ENCODE results near the gene AHCYL2. TPM values are rescaled to one million over a fixed set of nuclear protein-coding genes. Genes with fewer than 3 reads are reported as not detected.

Gene AHCYL2
- total RNA-seq, 2 donors from 2014 or later, result 30.8 to 31.4 TPM

- Mint-ChIP-seq H3K36me3 (ENCODE audit: low read depth) (peaks cover 75% of the 10 kb centered on the region), H3K4me3 (no peak overlapping the region), H3K9me3 (peaks cover 24% of the 10 kb centered on the region), H3K27me3 (ENCODE audit: insufficient read depth) (no peaks in the 10 kb centered on the region), H3K27ac (no peak overlapping the region), H3K4me1 (peaks cover 26% of the 10 kb centered on the region)
- TF ChIP-seq CTCF (conservative IDR thresholded peaks at IDR 0.05), result no peak
- peaks cover 14% of the 10 kb centered on the region for H3K9me3 ChIP-seq (ENCODE audit: control insufficient read depth, low read length)
- no peaks in the 10 kb centered on the region for H3K27me3 ChIP-seq (ENCODE audit: control insufficient read depth, insufficient read depth, low read length, poor library complexity, severe bottlenecking)
- H3K4me1 ChIP-seq (ENCODE audit: control insufficient read depth, insufficient read depth, low read length), result peaks cover 10% of the 10 kb centered on the region
- no peak overlapping the region for H3K9ac ChIP-seq (ENCODE audit: extremely low read depth, low read length, poor library complexity, severe bottlenecking)
- no peak for DNase-seq
- peaks cover 15% of the 10 kb centered on the region for H3K36me3 ChIP-seq (ENCODE audit: control insufficient read depth, insufficient read depth, low read length)
- no peak overlapping the region for H3K27ac ChIP-seq (ENCODE audit: low read depth, low read length)
- H3K4me3 ChIP-seq (ENCODE audit: low read length), result no peak overlapping the region
Observed at GRCh38 chr7:129450295-129450694, 225.5 kb downstream of the AHCYL2 start.

GRCh38 chr7:129452589-129453231 lies 227.9 kb downstream of the AHCYL2 start:
- H3K4me1 ChIP-seq (ENCODE audit: control insufficient read depth, insufficient read depth, low read length), result peaks cover 10% of the 10 kb centered on the region
- Mint-ChIP-seq H3K27ac (no peak overlapping the region), H3K9me3 (peaks cover 21% of the 10 kb centered on the region), H3K4me1 (peaks cover 26% of the 10 kb centered on the region), H3K27me3 (ENCODE audit: insufficient read depth) (no peaks in the 10 kb centered on the region), H3K36me3 (ENCODE audit: low read depth) (peaks cover 63% of the 10 kb centered on the region), H3K4me3 (no peak overlapping the region)
- 92 to 95% methylated on average over 2 of the region's 2 CpGs for WGBS, 2 experiments (ENCODE audit: insufficient coverage in 1 of 2, insufficient read length in 1 of 2)
- no peak for TF ChIP-seq CTCF (conservative IDR thresholded peaks at IDR 0.05)
- peaks cover 14% of the 10 kb centered on the region for H3K9me3 ChIP-seq (ENCODE audit: control insufficient read depth, low read length)
- DNase-seq, result no peak
- no peaks in the 10 kb centered on the region for H3K27me3 ChIP-seq (ENCODE audit: control insufficient read depth, insufficient read depth, low read length, poor library complexity, severe bottlenecking)
- H3K36me3 ChIP-seq (ENCODE audit: control insufficient read depth, insufficient read depth, low read length), result peaks cover 27% of the 10 kb centered on the region
- H3K27ac ChIP-seq (ENCODE audit: low read depth, low read length), result no peak overlapping the region
- H3K4me3 ChIP-seq (ENCODE audit: low read length), result no peak overlapping the region
- H3K9ac ChIP-seq (ENCODE audit: extremely low read depth, low read length, poor library complexity, severe bottlenecking), result no peak overlapping the region

GRCh38 chr7:129453510-129454248 lies 228.8 kb downstream of the AHCYL2 start:
- Mint-ChIP-seq H3K4me1 (peaks cover 26% of the 10 kb centered on the region), H3K27ac (peak overlapping the region; percentile 27), H3K9me3 (peaks cover 11% of the 10 kb centered on the region), H3K27me3 (ENCODE audit: insufficient read depth) (no peaks in the 10 kb centered on the region), H3K36me3 (ENCODE audit: low read depth) (peaks cover 57% of the 10 kb centered on the region), H3K4me3 (no peak overlapping the region)
- no peak overlapping the region for H3K9ac ChIP-seq (ENCODE audit: extremely low read depth, low read length, poor library complexity, severe bottlenecking)
- H3K27ac ChIP-seq (ENCODE audit: low read depth, low read length), result no peak overlapping the region
- TF ChIP-seq CTCF (conservative IDR thresholded peaks at IDR 0.05), result no peak
- H3K4me3 ChIP-seq (ENCODE audit: low read length), result no peak overlapping the region
- H3K27me3 ChIP-seq (ENCODE audit: control insufficient read depth, insufficient read depth, low read length, poor library complexity, severe bottlenecking), result no peaks in the 10 kb centered on the region
- 32% methylated on average over 1 of the region's 1 CpG; no CpG with 5 or more reads in 1 of the 2 experiments for WGBS, 2 experiments (ENCODE audit: insufficient coverage in 1 of 2, insufficient read length in 1 of 2)
- no peak for DNase-seq
- H3K9me3 ChIP-seq (ENCODE audit: control insufficient read depth, low read length), result peaks cover 8% of the 10 kb centered on the region
- H3K36me3 ChIP-seq (ENCODE audit: control insufficient read depth, insufficient read depth, low read length), result peaks cover 29% of the 10 kb centered on the region
- H3K4me1 ChIP-seq (ENCODE audit: control insufficient read depth, insufficient read depth, low read length), result peaks cover 10% of the 10 kb centered on the region

Data from endodermal cell (in vitro differentiated cells).